SU-DHL-6 (cell line): ENCODE results near the gene ALK.

Experiments
- H2AFZ ChIP-seq: fragments of 200-600 bp; sonication (generic); 2 replicates; pipeline ENCODE4 v1.6.1; 2014; ENCODE audit warnings: low read depth, mild to moderate bottlenecking, moderate library complexity, mixed read lengths, antibody characterized with exemption, low read length; ENCODE audit not compliant: severe bottlenecking
- H3F3A ChIP-seq: fragments of 200-600 bp; shearing (Covaris generic); 2 replicates; pipeline ENCODE4 v1.6.0; 2016; ENCODE audit warnings: antibody characterized with exemption, mild to moderate bottlenecking; ENCODE audit not compliant: insufficient read depth
- H3K27ac ChIP-seq: fragments of 200-600 bp; sonication (generic); 2 replicates; pipeline ENCODE4 v1.5.1; 2016; ENCODE audit warnings: low read depth, mild to moderate bottlenecking, low read length, moderate library complexity, mixed read lengths
- H3K27me3 ChIP-seq: fragments of 200-600 bp; sonication (generic), shearing (Covaris generic); 2 replicates; pipeline ENCODE4 v1.6.0; 2014; ENCODE audit warnings: mild to moderate bottlenecking, low read length
- H3K36me3 ChIP-seq: fragments of 200-600 bp; sonication (generic); 2 replicates; pipeline ENCODE4 v1.6.1; 2014; ENCODE audit warnings: mild to moderate bottlenecking, low read length, mixed read lengths
- H3K4me2 ChIP-seq: fragments of 300-600, 200-600 bp; shearing (Covaris generic), sonication (generic); 2 replicates; pipeline ENCODE4 v1.6.0; 2014; ENCODE audit warnings: low read length, low read depth, mild to moderate bottlenecking; ENCODE audit not compliant: poor library complexity, severe bottlenecking
- H3K4me3 ChIP-seq: fragments of 200-600 bp; sonication (generic); 2 replicates; pipeline ENCODE4 v1.5.1; 2014; ENCODE audit warnings: antibody characterized with exemption, low read length, mild to moderate bottlenecking, mixed read lengths; ENCODE audit not compliant: insufficient read depth, poor library complexity, severe bottlenecking
- H3K79me2 ChIP-seq: fragments of 200-600 bp; sonication (generic); 2 replicates; pipeline ENCODE4 v1.6.1; 2014; ENCODE audit warnings: mild to moderate bottlenecking, low read length, moderate library complexity; ENCODE audit not compliant: insufficient read depth
- H3K9ac ChIP-seq: fragments of 200-600 bp; sonication (generic); 2 replicates; pipeline ENCODE4 v1.7.0; 2014; ENCODE audit warnings: mild to moderate bottlenecking, low read length
- H3K9me2 ChIP-seq: fragments of 200-600 bp; sonication (generic); replicated peaks from 2 replicates; pipeline ENCODE4 v1.6.1; 2014; ENCODE audit warnings: low read length; ENCODE audit not compliant: insufficient read depth
- H3K9me3 ChIP-seq: fragments of 200-600 bp; sonication (generic); 2 replicates; pipeline ENCODE4 v1.6.1; 2014; ENCODE audit warnings: low read length, mixed read lengths; ENCODE audit not compliant: insufficient read depth
- H4K20me1 ChIP-seq: fragments of 200-600 bp; sonication (generic); 2 replicates; pipeline ENCODE4 v1.6.1; 2014; ENCODE audit warnings: low read depth, mild to moderate bottlenecking, antibody characterized with exemption, low read length, moderate library complexity, mixed read lengths
- EZH2phosphoT487 ChIP-seq: fragments of 200-600 bp; sonication (generic), shearing (Covaris generic); conservative IDR thresholded peaks from 2 replicates; pipeline ENCODE4 v1.6.1; 2018; ENCODE audit warnings: mild to moderate bottlenecking, antibody characterized with exemption, low read length, moderate library complexity, mixed read lengths
- TF ChIP-seq, protein P1 (sequence below): fragments of 200-600 bp; sonication (generic); IDR thresholded peaks from one replicate; pipeline ENCODE4 v1.5.1; 2017; ENCODE audit warnings: antibody characterized with exemption, mild to moderate bottlenecking, low read length, moderate library complexity; ENCODE audit not compliant: insufficient read depth, poor library complexity, severe bottlenecking

ALK gene

DNA sequence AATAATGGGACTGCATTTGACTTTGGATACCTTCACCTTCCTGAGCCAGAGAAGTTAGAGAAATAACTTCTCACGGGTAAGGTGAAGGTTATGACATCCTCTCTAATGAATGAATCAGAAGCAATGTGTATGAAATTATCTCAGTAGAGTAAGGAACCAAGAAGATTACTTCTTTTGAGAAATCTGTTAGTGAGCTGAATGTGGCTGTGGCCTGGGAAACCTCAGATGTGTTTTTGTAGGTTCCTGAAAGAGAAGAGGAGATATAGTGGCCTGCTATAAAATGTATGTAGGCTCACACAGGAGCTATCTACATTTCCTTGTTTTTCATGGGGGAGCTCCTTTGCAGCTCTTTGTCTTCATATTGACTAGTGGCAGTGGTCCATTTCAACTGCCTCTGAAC lies 543.6 kb downstream of the ALK start:
- Histone ChIP-seq H3K79me2 (no peaks in the 10 kb centered on the region), H3K27me3 (no peaks in the 10 kb centered on the region), H3K9me2 (no peaks in the 10 kb centered on the region), H4K20me1 (no peaks in the 10 kb centered on the region), H3K9me3 (no peaks in the 10 kb centered on the region), H3K27ac (no peak overlapping the region), H3K9ac (no peak overlapping the region), H3K4me2 (no peak overlapping the region), H3K4me3 (no peak overlapping the region), H2AFZ (no peak overlapping the region), H3F3A (no peaks in the 10 kb centered on the region), H3K36me3 (no peaks in the 10 kb centered on the region)
- TF ChIP-seq, protein P1, sequence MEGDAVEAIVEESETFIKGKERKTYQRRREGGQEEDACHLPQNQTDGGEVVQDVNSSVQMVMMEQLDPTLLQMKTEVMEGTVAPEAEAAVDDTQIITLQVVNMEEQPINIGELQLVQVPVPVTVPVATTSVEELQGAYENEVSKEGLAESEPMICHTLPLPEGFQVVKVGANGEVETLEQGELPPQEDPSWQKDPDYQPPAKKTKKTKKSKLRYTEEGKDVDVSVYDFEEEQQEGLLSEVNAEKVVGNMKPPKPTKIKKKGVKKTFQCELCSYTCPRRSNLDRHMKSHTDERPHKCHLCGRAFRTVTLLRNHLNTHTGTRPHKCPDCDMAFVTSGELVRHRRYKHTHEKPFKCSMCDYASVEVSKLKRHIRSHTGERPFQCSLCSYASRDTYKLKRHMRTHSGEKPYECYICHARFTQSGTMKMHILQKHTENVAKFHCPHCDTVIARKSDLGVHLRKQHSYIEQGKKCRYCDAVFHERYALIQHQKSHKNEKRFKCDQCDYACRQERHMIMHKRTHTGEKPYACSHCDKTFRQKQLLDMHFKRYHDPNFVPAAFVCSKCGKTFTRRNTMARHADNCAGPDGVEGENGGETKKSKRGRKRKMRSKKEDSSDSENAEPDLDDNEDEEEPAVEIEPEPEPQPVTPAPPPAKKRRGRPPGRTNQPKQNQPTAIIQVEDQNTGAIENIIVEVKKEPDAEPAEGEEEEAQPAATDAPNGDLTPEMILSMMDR, result no peak
- no peak for TF ChIP-seq EZH2phosphoT487

DNA sequence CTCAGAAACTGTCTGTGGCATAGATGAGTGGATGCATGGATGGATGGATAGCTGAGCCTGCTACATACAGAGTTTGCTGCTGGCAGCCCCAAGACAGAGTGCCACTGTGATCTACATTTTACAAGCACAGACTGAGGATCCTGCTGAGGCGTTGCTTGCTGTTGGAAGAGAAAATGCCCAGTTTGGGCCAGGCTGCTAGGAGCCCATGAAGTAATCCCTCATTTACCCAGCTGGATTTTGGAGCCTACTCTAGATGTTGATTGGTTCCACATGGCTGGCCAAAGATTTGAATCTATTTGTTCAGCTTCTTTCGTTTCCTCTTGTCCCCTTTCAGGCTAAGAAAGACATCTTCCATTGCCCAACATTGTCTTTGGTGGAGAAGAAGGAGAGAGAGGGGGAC lies 544.8 kb downstream of the ALK start:
- no peak overlapping the region for H3K9ac ChIP-seq
- no peak overlapping the region for H3K4me2 ChIP-seq

DNA sequence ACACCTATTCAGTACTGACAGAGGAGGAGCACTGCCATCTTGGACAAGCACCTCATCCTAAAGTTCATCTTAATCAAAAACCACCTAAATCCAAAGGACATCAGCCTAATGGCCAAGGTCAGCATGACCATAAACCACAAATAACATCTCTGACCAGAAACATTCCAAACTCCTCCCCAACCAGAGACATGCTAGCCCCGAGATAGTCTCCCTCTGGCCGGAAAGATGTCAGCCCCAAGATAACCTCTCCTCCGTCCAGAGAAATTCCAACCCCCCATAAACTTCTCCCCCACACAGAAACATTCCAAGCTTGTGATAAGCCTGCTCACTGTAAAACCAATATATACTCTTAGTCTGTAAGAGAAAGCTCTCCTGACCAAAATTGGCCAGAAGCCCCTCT lies 545.5 kb downstream of the ALK start:
- Histone ChIP-seq H3K9me3 (no peaks in the 10 kb centered on the region), H3K27me3 (no peaks in the 10 kb centered on the region), H3K79me2 (no peaks in the 10 kb centered on the region), H2AFZ (no peak overlapping the region), H4K20me1 (no peaks in the 10 kb centered on the region), H3K9ac (no peak overlapping the region), H3K36me3 (no peaks in the 10 kb centered on the region), H3K9me2 (no peaks in the 10 kb centered on the region), H3F3A (no peaks in the 10 kb centered on the region), H3K4me2 (no peak overlapping the region), H3K27ac (no peak overlapping the region), H3K4me3 (no peak overlapping the region)
- TF ChIP-seq EZH2phosphoT487, result no peak
- TF ChIP-seq, protein P1, result no peak

More for the DNA sequence above, 544.8 kb downstream of the ALK start:
- TF ChIP-seq EZH2phosphoT487, result no peak
- TF ChIP-seq, protein P1, result no peak
- no peaks in the 10 kb centered on the region for H3K27me3 ChIP-seq
- no peaks in the 10 kb centered on the region for H3K9me2 ChIP-seq
- H3F3A ChIP-seq, result no peaks in the 10 kb centered on the region
- H3K79me2 ChIP-seq, result no peaks in the 10 kb centered on the region
- no peaks in the 10 kb centered on the region for H3K9me3 ChIP-seq
- no peaks in the 10 kb centered on the region for H3K36me3 ChIP-seq
- no peak overlapping the region for H2AFZ ChIP-seq
- H4K20me1 ChIP-seq, result no peaks in the 10 kb centered on the region
- no peak overlapping the region for H3K27ac ChIP-seq
- no peak overlapping the region for H3K4me3 ChIP-seq

DNA sequence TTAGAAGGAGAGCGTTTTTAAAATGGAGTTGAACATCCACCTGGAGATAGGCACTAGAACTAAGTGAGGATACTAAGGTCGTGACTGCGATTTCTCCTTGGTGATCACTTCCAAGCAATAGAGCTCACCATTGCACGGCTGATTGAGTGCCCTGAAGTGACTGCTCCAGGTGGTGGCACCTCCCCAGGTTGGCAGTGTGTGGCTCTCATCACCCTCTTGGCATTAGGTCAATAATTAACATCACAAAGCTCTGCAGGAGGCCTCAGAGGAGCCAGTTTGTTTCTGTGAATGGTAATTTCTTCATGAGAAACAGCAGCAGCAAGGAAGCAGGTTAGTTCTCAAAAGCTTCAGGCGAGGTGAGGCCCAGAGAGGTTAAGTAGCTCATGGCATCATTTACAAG lies 546.6 kb downstream of the ALK start:
- Histone ChIP-seq H3K36me3 (no peaks in the 10 kb centered on the region), H3K4me3 (no peak overlapping the region), H4K20me1 (no peaks in the 10 kb centered on the region), H3K27ac (no peak overlapping the region), H3K27me3 (no peaks in the 10 kb centered on the region), H3F3A (no peaks in the 10 kb centered on the region), H3K9me3 (no peaks in the 10 kb centered on the region), H3K79me2 (no peaks in the 10 kb centered on the region), H3K9me2 (no peaks in the 10 kb centered on the region), H3K9ac (no peak overlapping the region), H2AFZ (no peak overlapping the region), H3K4me2 (no peak overlapping the region)
- TF ChIP-seq, protein P1, result no peak
- TF ChIP-seq EZH2phosphoT487, result no peak
